HL-60 (cell line): ENCODE measurements around the gene UNK.

Experiments used
- DNase-seq, 2 experiments: peaks; one replicate each; pipeline ENCODE4 v3.0.0-alpha.2; 2010 to 2020; ENCODE audit warnings: low read depth in 1 of 2, low spot score in 1 of 2
- H3K27ac ChIP-seq: fragments of 250-450 bp; sonication (Bioruptor Pico); replicated peaks from 2 replicates; pipeline ENCODE4 v1.5.1; 2020; ENCODE audit warnings: mild to moderate bottlenecking, moderate library complexity
- H3K27me3 ChIP-seq: fragments of 250-450 bp; sonication (Bioruptor Pico); 2 replicates; pipeline ENCODE4 v1.5.1; 2021; ENCODE audit warnings: mild to moderate bottlenecking, moderate library complexity; ENCODE audit not compliant: insufficient read depth, poor library complexity, severe bottlenecking
- H3K4me3 ChIP-seq: replicated peaks from 2 replicates; pipeline ENCODE4 v1.5.1; 2011; ENCODE audit warnings: mild to moderate bottlenecking, control low read depth, low read length; ENCODE audit not compliant: insufficient read depth
- CTCF ChIP-seq: IDR thresholded peaks from one replicate; pipeline ENCODE4 v1.5.1; 2011; ENCODE audit warnings: low read length, control low read depth, inconsistent platforms; ENCODE audit not compliant: insufficient read depth
- GABPA ChIP-seq: IDR thresholded peaks from 2 replicates; pipeline ENCODE4 v1.6.1; 2012; ENCODE audit warnings: low read depth
- POLR2AphosphoS5 ChIP-seq: IDR thresholded peaks from 2 replicates; pipeline ENCODE4 v1.6.1; 2012; ENCODE audit warnings: low read depth
- SPI1 ChIP-seq: IDR thresholded peaks from 2 replicates; pipeline ENCODE4 v1.6.1; 2012; ENCODE audit warnings: low read depth, mild to moderate bottlenecking, borderline replicate concordance
- TF ChIP-seq, protein P1 (sequence below): IDR thresholded peaks from 2 replicates; pipeline ENCODE4 v1.6.1; 2012; ENCODE audit warnings: low read depth; ENCODE audit not compliant: insufficient replicate concordance

UNK gene

GRCh38 chr17:75854101-75854748, 69.6 kb downstream of the UNK start:
- H3K27ac ChIP-seq = peak overlapping the region; percentile 63
- DNase-seq = no peak
- H3K27me3 ChIP-seq = no peaks in the 10 kb centered on the region
- peak overlapping the region; percentile 72 for H3K4me3 ChIP-seq
- no peak for TF ChIP-seq CTCF
- TF ChIP-seq POLR2AphosphoS5 = no peak
- TF ChIP-seq, protein P1, sequence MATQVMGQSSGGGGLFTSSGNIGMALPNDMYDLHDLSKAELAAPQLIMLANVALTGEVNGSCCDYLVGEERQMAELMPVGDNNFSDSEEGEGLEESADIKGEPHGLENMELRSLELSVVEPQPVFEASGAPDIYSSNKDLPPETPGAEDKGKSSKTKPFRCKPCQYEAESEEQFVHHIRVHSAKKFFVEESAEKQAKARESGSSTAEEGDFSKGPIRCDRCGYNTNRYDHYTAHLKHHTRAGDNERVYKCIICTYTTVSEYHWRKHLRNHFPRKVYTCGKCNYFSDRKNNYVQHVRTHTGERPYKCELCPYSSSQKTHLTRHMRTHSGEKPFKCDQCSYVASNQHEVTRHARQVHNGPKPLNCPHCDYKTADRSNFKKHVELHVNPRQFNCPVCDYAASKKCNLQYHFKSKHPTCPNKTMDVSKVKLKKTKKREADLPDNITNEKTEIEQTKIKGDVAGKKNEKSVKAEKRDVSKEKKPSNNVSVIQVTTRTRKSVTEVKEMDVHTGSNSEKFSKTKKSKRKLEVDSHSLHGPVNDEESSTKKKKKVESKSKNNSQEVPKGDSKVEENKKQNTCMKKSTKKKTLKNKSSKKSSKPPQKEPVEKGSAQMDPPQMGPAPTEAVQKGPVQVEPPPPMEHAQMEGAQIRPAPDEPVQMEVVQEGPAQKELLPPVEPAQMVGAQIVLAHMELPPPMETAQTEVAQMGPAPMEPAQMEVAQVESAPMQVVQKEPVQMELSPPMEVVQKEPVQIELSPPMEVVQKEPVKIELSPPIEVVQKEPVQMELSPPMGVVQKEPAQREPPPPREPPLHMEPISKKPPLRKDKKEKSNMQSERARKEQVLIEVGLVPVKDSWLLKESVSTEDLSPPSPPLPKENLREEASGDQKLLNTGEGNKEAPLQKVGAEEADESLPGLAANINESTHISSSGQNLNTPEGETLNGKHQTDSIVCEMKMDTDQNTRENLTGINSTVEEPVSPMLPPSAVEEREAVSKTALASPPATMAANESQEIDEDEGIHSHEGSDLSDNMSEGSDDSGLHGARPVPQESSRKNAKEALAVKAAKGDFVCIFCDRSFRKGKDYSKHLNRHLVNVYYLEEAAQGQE = no peak
- TF ChIP-seq SPI1 = no peak
- no peak for TF ChIP-seq GABPA

DNA sequence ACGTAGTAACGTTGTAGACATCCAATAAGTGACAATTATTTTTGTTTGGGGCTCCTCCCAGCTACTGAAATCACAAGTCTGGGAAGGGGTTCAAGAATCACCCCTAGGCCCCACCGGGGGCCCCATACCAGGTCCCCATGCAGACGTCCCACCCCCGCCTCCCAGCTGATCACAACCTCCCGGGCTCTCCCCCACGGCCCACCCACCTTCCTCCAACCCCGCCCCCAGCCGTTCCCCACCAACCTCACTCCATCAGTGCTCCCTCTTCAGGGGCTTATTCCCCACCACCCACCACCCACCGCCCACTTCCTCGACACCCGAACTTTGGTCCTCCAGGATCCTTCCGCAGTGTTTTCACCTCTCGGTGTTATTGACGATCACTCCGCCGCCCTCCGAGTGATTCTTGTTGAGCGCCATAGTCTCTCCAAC, 70.3 kb downstream of the UNK start:
- peak overlapping the region; percentile 72 for H3K4me3 ChIP-seq
- no peak for DNase-seq
- TF ChIP-seq SPI1 = no peak
- no peak for TF ChIP-seq GABPA
- no peak for TF ChIP-seq CTCF
- no peak for TF ChIP-seq POLR2AphosphoS5
- peak overlapping the region; percentile 63 for H3K27ac ChIP-seq
- no peaks in the 10 kb centered on the region for H3K27me3 ChIP-seq

DNA sequence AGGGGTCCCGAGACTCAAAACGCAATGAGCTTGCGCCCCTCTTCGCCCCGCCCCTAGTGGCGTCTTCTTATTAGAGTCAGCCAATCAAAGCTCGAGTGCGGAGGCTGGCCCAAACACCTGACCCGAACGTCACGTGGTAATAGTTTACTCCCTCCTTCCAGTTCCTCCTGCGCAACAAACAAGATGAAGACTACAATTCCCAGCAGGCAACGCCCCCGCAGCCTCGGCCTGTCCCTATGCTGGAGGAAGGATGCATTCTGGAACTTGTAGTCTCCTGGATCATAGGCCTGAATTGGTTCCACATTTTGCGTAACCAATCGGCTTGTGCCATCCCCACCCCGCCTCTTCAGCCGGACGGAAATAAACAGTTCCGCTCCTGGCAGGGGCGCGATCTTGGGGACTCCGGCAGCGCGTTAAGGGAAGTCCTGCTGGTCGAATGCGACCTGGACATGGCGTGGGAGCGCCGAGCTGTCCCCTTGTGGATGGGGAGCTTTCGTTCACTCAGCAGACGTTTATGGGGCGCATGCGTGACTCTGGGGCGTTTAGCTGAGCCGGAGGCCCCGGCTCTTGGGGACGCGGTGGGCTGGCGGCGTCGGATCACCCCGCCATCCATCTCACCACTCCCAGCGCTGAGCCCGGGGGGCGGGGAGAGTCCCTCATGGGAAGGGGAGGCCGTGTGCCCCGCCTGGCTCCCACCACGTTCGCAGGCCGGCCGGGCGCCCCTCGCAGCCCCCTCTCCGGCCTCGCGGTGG, 70.9 kb downstream of the UNK start, which contains the start of gene WBP2:
Gene WBP2 (minus strand): TSS at position 26 of the 752 bp plus-strand sequence. CDS start 38 bp downstream, outside the sequence.
- Histone ChIP-seq H3K4me3 (peak within 1 kb of the TSS; percentile 78), H3K27ac (peak within 1 kb of the TSS; percentile 92), H3K27me3 (no peaks in the 10 kb centered on the region)
- no peak for TF ChIP-seq CTCF
- TF ChIP-seq POLR2AphosphoS5 = peak; percentile 96
- peak; percentile 84 for TF ChIP-seq SPI1
- peak; percentile 21; the same call in 1 of the 2 replicates for TF ChIP-seq GABPA
- TF ChIP-seq, protein P1 = no peak
- peak; percentile 100 for DNase-seq
